Fibroblast of the aortic adventitia (primary cell): Measurements from ENCODE around the gene PHYHIPL. TPM values are rescaled to one million over a fixed set of nuclear protein-coding genes. Genes with fewer than 3 reads are reported as not detected.

Source experiments
- DNase-seq: peaks from one replicate; pipeline ENCODE4 v3.0.0-alpha.2; 2010; ENCODE audit warnings: low read depth
- H3K4me3 ChIP-seq: 2 replicates; pipeline ENCODE4 v1.5.1; 2011; ENCODE audit warnings: low read depth, mild to moderate bottlenecking, control low read depth, low read length, moderate library complexity
- CTCF ChIP-seq: IDR thresholded peaks from 2 replicates; pipeline ENCODE4 v1.5.1; 2011; ENCODE audit warnings: mild to moderate bottlenecking, low read length, control low read depth, inconsistent platforms; ENCODE audit not compliant: insufficient read depth
- total RNA-seq: library from RNA; depleted of rRNA; stranded (reverse); fragments of >200 nt; gene quantifications from 2 replicates; pipeline ENCODE4 v1.2.3, GENCODE V29; 2012; ENCODE audit warnings: low replicate concordance

PHYHIPL gene
- total RNA-seq, 1 donor = not detected

DNA sequence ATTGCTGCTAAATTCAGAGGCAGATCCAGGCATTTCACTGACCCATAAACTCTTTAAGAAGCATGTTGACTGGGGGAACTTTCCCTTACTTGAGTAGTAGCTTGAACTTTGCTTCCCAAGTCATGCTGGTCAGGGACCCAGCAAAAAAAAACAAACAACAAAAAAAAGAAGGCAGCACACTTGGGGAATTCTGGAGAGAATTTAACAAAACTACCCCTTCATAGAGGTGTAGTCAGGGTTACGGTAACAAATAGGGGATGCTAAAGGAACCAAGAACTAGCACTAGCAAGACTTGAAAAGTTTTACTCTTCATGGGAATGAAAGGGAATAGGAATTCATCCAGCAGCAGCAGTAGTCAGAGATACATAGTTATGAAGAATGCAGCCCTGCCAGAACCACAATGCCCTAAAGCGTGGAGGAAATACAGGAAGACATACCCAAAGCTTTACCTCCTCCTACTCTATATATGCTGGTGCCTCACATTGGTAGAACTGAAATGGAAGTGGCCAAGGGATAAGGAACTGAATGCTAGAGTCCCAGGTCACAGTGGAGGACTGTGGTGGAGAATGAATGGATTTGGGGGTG, 67.3 kb downstream of the PHYHIPL start:
- DNase-seq = no peak
- no peak for TF ChIP-seq CTCF
- H3K4me3 ChIP-seq = no peak overlapping the region

GRCh38 chr10:59244871-59245270, 68.4 kb downstream of the PHYHIPL start:
- no peak for TF ChIP-seq CTCF
- no peak overlapping the region for H3K4me3 ChIP-seq
- DNase-seq = no peak

DNA sequence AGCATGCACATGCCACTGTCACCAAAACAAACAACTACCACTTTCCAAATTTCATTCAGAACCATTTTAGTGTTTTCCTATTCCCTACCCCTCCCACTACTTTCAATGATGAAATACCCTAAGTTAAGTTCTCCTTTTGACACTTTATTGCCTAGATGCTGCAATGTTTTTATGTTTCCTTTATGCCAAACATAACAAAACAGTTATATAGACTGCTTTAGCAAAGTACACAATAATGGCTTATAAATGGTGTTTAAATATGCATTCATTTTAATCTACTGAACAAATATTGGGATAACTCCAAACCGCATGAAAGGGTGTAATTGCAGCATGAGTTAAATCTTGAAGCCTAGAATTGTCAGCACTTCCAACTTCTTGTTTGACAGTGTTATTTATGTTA, 69.2 kb downstream of the PHYHIPL start:
- no peak for TF ChIP-seq CTCF
- no peak overlapping the region for H3K4me3 ChIP-seq
- DNase-seq = no peak

- H3K4me3 ChIP-seq = no peak overlapping the region
- no peak for DNase-seq
- TF ChIP-seq CTCF = no peak
Measured at GRCh38 chr10:59252491-59252890, 76.0 kb downstream of the PHYHIPL start.

DNA sequence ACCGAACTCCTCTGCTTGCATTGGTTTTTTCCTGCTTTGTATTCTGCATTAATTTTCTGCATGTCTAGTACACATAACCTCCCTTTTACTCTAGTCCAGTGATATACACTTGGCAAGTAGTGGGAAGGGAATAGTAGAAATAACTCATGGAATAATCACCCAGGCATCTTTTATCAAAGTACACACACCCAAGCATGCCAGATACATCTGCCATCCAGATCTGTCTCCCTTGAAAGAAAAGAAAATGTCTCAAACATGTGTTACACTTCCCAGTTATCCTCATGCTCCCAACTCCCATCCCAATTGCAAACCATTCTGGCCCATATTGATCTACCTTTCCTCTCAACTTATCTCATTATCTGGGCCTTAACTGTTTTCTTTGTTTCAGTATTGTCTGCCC, 79.0 kb downstream of the PHYHIPL start:
- no peak for DNase-seq
- TF ChIP-seq CTCF = no peak
- no peak overlapping the region for H3K4me3 ChIP-seq

DNA sequence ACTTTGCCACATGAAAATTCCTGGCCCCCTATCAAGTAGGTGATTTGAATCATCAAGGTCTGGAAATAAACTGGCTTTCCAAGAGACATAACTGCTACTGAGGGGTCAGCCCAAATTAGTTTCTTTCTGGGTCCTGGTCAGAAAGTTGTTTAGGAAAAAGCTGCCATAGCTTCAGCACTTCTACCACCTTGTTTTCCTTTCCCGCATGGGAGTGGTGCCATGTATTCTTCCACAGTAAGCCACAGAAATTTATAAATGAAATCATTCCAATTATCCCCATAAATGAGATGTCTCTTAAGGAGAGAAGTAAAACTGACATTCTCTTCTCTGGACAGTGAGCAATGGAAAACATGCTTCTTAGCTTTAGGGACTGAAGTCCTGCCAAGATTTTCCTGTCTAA, 80.8 kb downstream of the PHYHIPL start:
- H3K4me3 ChIP-seq = no peak overlapping the region
- no peak for TF ChIP-seq CTCF
- no peak for DNase-seq

DNA sequence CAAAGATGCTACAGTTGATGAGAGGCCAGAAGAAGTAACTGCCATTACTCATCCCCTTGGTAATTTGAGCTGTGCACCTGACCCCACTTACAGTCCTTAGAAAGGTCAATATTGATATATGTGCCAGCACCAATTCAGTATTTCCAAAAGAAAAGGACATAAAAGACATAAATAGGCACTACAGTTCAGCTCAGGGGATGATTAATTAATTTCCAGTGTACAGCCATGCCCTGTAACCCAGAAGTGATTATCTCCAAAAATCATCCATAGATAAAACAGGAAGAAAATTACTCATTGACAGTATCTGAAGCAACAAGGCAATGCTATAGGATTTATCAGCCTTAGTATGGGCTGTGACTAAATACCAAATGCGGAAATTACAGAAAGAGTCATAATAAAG, 82.4 kb downstream of the PHYHIPL start:
- TF ChIP-seq CTCF = no peak
- H3K4me3 ChIP-seq = no peak overlapping the region
- no peak for DNase-seq
